Effector memory CD8-positive, alpha-beta T cell (primary cell): ENCODE measurements around the gene AADAT.

Source experiments
- ATAC-seq: fragments of 150-1000 bp; cut with Tn5 transposase; replicated peaks from 2 replicates; pipeline ENCODE4 v1.10.0; 2021; ENCODE audit warnings: mild to moderate bottlenecking, moderate library complexity
- DNase-seq, 3 experiments: peaks; one replicate each; pipeline ENCODE4 v3.0.0; 2021
- H3K27ac Mint-ChIP-seq, 2 donors: one replicate each; pipeline ENCODE4 v1.8.0; 2022; ENCODE audit warnings: mild to moderate bottlenecking in 2 of 2, mixed read lengths in 2 of 2, moderate library complexity in 2 of 2
- H3K27me3 Mint-ChIP-seq, 2 donors: one replicate each; pipeline ENCODE4 v1.8.0; 2022; ENCODE audit warnings: mixed read lengths in 2 of 2
- H3K36me3 Mint-ChIP-seq: one replicate; pipeline ENCODE4 v1.8.0; 2022; ENCODE audit warnings: mild to moderate bottlenecking, moderate library complexity, mixed read lengths; ENCODE audit not compliant: insufficient read depth
- H3K4me1 Mint-ChIP-seq, 2 donors: one replicate each; pipeline ENCODE4 v1.8.0; 2022; ENCODE audit warnings: low read depth in 2 of 2, mixed read lengths in 2 of 2
- H3K4me3 Mint-ChIP-seq, 2 donors: one replicate each; pipeline ENCODE4 v1.8.0; 2022; ENCODE audit warnings: mild to moderate bottlenecking in 2 of 2, mixed read lengths in 2 of 2, moderate library complexity in 2 of 2
- H3K9me3 Mint-ChIP-seq, 2 donors: one replicate each; pipeline ENCODE4 v1.8.0; 2022; ENCODE audit warnings: mixed read lengths in 2 of 2

The AADAT gene

DNA sequence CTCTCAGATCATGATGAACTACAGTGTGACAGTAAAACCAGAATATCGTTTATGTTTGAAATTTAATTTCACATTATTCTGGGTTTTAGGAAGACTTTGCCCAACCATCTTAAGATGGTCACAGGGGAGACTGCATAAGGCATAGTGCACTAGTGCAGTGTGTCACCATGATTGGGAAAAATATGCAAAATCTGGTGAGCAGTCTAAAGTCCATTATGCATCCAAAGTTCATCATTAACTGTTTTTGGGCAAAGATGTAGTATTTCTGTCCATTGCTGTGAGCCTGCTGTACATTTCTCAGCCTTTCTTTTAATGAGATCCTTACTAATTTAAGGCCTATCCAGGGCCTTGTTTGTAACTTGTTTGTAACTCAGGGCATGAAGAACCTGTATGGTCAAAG lies 52.3 kb downstream of the AADAT start:
- ATAC-seq: no peak

DNA sequence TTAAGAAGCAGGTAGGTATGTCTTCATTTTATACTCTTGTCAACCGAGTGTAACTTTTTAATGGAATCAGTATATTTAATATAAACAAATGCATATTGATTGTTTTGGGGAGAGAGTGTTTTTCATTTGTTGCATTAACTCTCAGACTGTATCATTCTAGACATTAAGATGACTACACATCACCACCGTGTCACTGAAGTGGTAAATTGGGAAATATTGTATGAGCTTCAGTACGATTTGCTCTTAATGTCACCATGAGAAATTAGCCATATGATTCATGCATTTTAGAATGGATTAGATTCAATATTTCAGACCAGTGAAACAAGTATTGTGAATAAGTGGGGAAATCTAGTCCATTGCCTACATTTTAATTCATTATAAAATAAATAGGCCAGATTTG lies 53.9 kb downstream of the AADAT start:
- Mint-ChIP-seq H3K9me3 (no peaks in the 10 kb centered on the region), H3K4me1 (no peaks in the 10 kb centered on the region), H3K36me3 (peaks cover 4% of the 10 kb centered on the region), H3K4me3 (no peak overlapping the region), H3K27ac (no peak overlapping the region), H3K27me3 (peaks cover 15 to 25% of the 10 kb centered on the region in 2 donors)
- no peak for DNase-seq
- no peak for ATAC-seq

More for the DNA sequence above, 52.3 kb downstream of the AADAT start:
- Mint-ChIP-seq H3K27ac (no peak overlapping the region), H3K4me1 (no peaks in the 10 kb centered on the region), H3K27me3 (peaks cover 16 to 28% of the 10 kb centered on the region in 2 donors), H3K36me3 (peaks cover 4% of the 10 kb centered on the region), H3K9me3 (no peaks in the 10 kb centered on the region), H3K4me3 (no peak overlapping the region)
- no peak for DNase-seq

DNA sequence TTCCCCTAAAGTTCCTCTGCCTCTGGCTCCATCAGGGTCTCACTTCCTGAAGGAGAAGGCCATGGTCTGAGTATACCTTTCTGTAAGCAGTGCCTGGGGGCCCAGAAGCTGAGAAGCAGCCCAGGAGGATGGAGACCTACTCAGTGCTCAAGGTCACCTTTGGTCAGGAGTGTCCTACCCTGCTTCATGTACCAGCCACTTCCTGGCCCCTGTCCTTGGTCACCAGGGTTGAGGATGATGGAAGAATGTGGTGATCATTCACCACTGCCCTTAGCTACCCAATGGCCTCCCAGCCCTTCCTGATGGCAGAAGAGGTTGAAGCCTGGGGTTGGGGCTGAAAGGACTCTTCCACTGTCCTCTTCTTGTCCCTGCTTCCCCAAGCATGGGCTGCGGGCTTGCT lies 54.5 kb downstream of the AADAT start:
- no peak for ATAC-seq
- H3K36me3 Mint-ChIP-seq: peaks cover 4% of the 10 kb centered on the region

GRCh38 chr4:170033999-170034398 lies 55.8 kb downstream of the AADAT start:
- Mint-ChIP-seq H3K4me1 (no peaks in the 10 kb centered on the region), H3K27me3 (peaks cover 18 to 20% of the 10 kb centered on the region in 2 donors), H3K4me3 (no peak overlapping the region), H3K9me3 (no peaks in the 10 kb centered on the region), H3K27ac (no peak overlapping the region), H3K36me3 (peaks cover under 1% of the 10 kb centered on the region)
- DNase-seq (no peak), ATAC-seq (no peak)

More for the DNA sequence above, 54.5 kb downstream of the AADAT start:
- no peak overlapping the region for H3K27ac Mint-ChIP-seq
- no peak for DNase-seq
- no peaks in the 10 kb centered on the region for H3K4me1 Mint-ChIP-seq
- H3K9me3 Mint-ChIP-seq: no peaks in the 10 kb centered on the region
- H3K27me3 Mint-ChIP-seq: peaks cover 11 to 19% of the 10 kb centered on the region in 2 donors
- H3K4me3 Mint-ChIP-seq: no peak overlapping the region

GRCh38 chr4:170030121-170030520 lies 59.6 kb downstream of the AADAT start:
- Mint-ChIP-seq H3K36me3 (peaks cover 17% of the 10 kb centered on the region), H3K27me3 (peaks cover 12 to 32% of the 10 kb centered on the region in 2 donors), H3K27ac (no peak overlapping the region), H3K4me1 (peaks cover 6 to 10% of the 10 kb centered on the region in 2 donors), H3K4me3 (no peak overlapping the region), H3K9me3 (no peaks in the 10 kb centered on the region)
- DNase-seq (no peak), ATAC-seq (no peak)

GRCh38 chr4:170027181-170027829 lies 62.5 kb downstream of the AADAT start:
- peak; percentile 67 for ATAC-seq
- Mint-ChIP-seq H3K27me3 (peaks cover 7 to 26% of the 10 kb centered on the region in 2 donors), H3K4me3 (peak overlapping the region; percentile 88 to 92), H3K36me3 (peaks cover 17% of the 10 kb centered on the region), H3K4me1 (peaks cover 6 to 10% of the 10 kb centered on the region in 2 donors), H3K9me3 (no peaks in the 10 kb centered on the region), H3K27ac (peak overlapping the region; percentile 64 to 91)
- DNase-seq: peak; percentile 84 to 88 (median 86)

- Mint-ChIP-seq H3K9me3 (no peaks in the 10 kb centered on the region), H3K27me3 (peaks cover 7 to 23% of the 10 kb centered on the region in 2 donors), H3K4me1 (peaks cover 6 to 10% of the 10 kb centered on the region in 2 donors)
These were observed 63.3 kb downstream of the AADAT start, which contains the start of gene MFAP3L for GRCh38 chr4:170026253-170027021. TSS of gene MFAP3L (minus strand) at chr4:170026395. CDS start at chr4:170005877, 20,518 bp downstream.

GRCh38 chr4:170025523-170026252 lies 64.1 kb downstream of the AADAT start:
- no peaks in the 10 kb centered on the region for H3K9me3 Mint-ChIP-seq
- peak overlapping the region; percentile 77 to 92 for H3K4me3 Mint-ChIP-seq
- DNase-seq (peak in 2 of 3 experiments; percentile 2 to 3), ATAC-seq (no peak)
- H3K27me3 Mint-ChIP-seq: peaks cover 7 to 23% of the 10 kb centered on the region in 2 donors
- H3K36me3 Mint-ChIP-seq: peaks cover 17% of the 10 kb centered on the region
- peak overlapping the region in 1 of 2 donors; percentile 39 for H3K27ac Mint-ChIP-seq
- peaks cover 6 to 10% of the 10 kb centered on the region in 2 donors for H3K4me1 Mint-ChIP-seq

More at GRCh38 chr4:170026253-170027021, 63.3 kb downstream of the AADAT start, which contains the start of gene MFAP3L:
- DNase-seq (peak; percentile 72 to 82 (median 72)), ATAC-seq (peak; percentile 77)
- H3K36me3 Mint-ChIP-seq: peaks cover 17% of the 10 kb centered on the region
- H3K4me3 Mint-ChIP-seq: peak within 1 kb of the TSS; percentile 88 to 92
- peak within 1 kb of the TSS; percentile 64 to 91 for H3K27ac Mint-ChIP-seq

DNA sequence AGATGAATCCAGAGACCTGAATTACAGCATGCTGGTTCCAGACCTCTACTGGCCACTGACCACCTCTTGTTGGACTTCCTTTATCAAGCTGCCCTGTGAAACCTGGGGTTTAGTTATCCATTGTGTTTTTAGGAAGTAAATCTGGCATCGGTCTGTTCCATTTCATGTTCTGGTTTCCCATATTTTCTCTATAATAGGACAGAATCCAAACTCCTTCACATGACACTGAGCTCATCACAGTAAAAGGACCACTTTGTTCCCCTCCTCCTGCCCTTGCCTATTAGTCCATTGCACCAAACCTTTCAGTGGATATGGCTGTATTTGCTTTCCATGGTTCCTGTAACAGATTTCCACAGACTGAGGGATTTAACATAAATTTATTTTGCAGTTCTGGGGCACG lies 67.5 kb downstream of the AADAT start:
- no peak for DNase-seq
- peaks cover 1 to 6% of the 10 kb centered on the region in 2 donors for H3K4me1 Mint-ChIP-seq
- H3K36me3 Mint-ChIP-seq: peaks cover 12% of the 10 kb centered on the region
- ATAC-seq: no peak
- no peaks in the 10 kb centered on the region for H3K9me3 Mint-ChIP-seq
- H3K27me3 Mint-ChIP-seq: no peaks in the 10 kb centered on the region
- H3K27ac Mint-ChIP-seq: no peak overlapping the region
- H3K4me3 Mint-ChIP-seq: no peak overlapping the region

DNA sequence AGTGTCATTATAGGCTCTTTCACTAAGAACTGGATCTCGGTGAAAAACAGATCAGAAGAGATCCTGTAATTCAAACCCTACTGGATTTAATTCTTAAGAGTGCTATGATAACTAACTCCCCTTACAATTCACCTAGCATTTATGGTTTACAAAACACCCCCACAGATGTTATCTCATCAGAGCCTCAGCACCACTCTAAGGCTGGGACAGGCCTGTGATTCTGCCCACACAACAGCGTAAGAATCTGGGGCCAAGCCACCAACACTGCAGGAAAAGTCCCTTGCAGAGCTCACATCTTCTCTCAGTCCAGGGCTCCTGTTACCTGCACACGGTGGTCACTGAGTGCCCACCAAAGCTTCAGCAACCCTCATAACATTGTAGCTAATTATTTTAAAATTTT lies 72.5 kb downstream of the AADAT start:
- no peak overlapping the region for H3K4me3 Mint-ChIP-seq
- no peak for ATAC-seq
- no peaks in the 10 kb centered on the region for H3K9me3 Mint-ChIP-seq
- DNase-seq: no peak
- H3K27me3 Mint-ChIP-seq: peaks cover 0 to 6% of the 10 kb centered on the region in 2 donors
- H3K27ac Mint-ChIP-seq: no peak overlapping the region
- peaks cover 2% of the 10 kb centered on the region for H3K36me3 Mint-ChIP-seq
- H3K4me1 Mint-ChIP-seq: no peaks in the 10 kb centered on the region

DNA sequence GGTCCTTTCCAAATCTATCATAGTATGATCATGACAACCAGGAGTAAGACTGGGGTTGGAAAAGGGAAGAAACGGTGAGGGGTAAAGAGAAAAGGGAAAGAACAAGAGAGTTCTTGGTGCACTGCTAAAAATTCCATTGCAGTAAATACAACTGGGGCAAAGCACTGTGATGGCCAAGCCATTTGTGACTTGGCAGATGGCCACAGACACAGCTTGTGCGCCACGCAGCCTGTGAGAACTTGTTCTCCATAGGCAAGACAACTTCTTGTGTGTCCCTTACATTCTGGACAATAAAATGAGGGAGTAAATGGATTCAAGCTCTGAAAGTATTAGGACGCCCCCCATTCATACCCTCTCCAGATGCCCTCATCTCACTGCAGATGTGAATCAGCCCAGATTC lies 74.5 kb downstream of the AADAT start:
- Mint-ChIP-seq H3K4me1 (no peaks in the 10 kb centered on the region), H3K27ac (no peak overlapping the region), H3K27me3 (peaks cover 0 to 6% of the 10 kb centered on the region in 2 donors), H3K4me3 (no peak overlapping the region), H3K9me3 (no peaks in the 10 kb centered on the region), H3K36me3 (peaks cover 2% of the 10 kb centered on the region)
- DNase-seq (no peak), ATAC-seq (no peak)

GRCh38 chr4:170014359-170015011 lies 75.3 kb downstream of the AADAT start:
- Mint-ChIP-seq H3K9me3 (no peaks in the 10 kb centered on the region), H3K27me3 (peaks cover 0 to 6% of the 10 kb centered on the region in 2 donors), H3K27ac (no peak overlapping the region), H3K4me3 (no peak overlapping the region), H3K4me1 (no peaks in the 10 kb centered on the region), H3K36me3 (peaks cover 2% of the 10 kb centered on the region)
- ATAC-seq (no peak), DNase-seq (no peak)

DNA sequence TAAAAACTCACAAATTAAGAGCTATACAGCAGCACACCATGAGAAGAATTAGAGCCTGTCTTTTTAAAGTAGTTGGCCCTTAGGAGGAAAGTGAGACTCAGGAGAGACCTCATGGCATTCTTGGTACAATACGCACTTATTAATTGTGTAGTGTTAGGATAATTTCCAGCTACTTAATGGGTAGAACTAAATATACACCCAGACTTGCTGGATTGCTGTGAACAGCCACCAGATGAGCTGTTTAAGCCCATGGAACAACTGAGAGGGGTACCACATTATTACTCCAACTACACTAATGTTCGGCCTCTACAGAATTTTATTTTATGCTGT lies 77.2 kb downstream of the AADAT start:
- H3K27ac Mint-ChIP-seq: no peak overlapping the region
- peaks cover 2% of the 10 kb centered on the region for H3K36me3 Mint-ChIP-seq
- H3K4me1 Mint-ChIP-seq: peaks cover 0 to 9% of the 10 kb centered on the region in 2 donors
- H3K27me3 Mint-ChIP-seq: peaks cover 0 to 13% of the 10 kb centered on the region in 2 donors
- H3K9me3 Mint-ChIP-seq: no peaks in the 10 kb centered on the region
- DNase-seq (no peak), ATAC-seq (no peak)
- no peak overlapping the region for H3K4me3 Mint-ChIP-seq
